GM19468 (cell line): ENCODE measurements around the gene B3GAT3.

Source experiments
- ATAC-seq: cut with Tn5 transposase; IDR thresholded peaks from one replicate; pipeline ENCODE4 v1.9.1; 2021; ENCODE audit warnings: mild to moderate bottlenecking, moderate library complexity, moderate number of reproducible peaks; ENCODE audit not compliant: unreplicated experiment; ENCODE audit errors: extremely low read depth

B3GAT3 gene

DNA sequence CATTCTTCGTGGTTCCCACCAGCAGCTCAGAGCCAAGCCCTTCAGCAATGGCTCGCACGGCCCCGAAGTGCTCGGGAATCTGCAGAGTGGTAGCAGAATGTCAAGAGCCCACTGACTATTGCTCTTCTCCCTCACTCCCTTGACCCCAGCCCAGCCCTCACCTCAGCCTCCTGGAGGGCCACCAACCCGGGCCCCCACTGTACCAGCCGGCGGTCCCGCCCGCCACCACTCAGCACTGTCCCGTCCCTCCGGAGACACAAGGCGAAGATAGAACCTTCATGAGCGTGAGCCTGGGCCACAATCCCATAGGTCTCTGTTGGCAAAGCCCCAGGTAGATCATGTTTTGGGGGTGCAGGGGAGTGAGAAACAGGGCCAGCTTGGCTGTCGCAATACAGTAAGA, 15.9 kb downstream of the B3GAT3 start:
- no peak for ATAC-seq

DNA sequence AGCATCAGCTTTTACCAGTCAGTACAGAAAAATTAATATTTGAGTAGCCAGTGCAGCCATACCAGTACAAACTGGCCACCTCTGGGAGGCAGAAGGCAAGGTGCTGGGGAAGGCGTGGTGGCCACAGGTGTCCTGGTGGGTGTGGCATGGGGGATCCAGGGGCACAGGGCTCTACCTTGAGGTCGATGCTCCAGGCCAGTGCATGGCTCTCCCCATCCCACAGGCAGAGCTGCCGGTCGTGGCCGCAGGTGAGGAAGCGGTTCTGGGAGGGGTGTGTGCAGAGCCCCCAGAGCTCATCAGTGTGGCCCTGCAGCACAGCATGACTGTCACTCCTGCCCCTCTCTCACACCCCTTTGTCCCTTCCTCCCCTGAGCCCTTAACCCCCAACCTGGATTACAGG, 16.3 kb downstream of the B3GAT3 start:
- ATAC-seq: no peak

DNA sequence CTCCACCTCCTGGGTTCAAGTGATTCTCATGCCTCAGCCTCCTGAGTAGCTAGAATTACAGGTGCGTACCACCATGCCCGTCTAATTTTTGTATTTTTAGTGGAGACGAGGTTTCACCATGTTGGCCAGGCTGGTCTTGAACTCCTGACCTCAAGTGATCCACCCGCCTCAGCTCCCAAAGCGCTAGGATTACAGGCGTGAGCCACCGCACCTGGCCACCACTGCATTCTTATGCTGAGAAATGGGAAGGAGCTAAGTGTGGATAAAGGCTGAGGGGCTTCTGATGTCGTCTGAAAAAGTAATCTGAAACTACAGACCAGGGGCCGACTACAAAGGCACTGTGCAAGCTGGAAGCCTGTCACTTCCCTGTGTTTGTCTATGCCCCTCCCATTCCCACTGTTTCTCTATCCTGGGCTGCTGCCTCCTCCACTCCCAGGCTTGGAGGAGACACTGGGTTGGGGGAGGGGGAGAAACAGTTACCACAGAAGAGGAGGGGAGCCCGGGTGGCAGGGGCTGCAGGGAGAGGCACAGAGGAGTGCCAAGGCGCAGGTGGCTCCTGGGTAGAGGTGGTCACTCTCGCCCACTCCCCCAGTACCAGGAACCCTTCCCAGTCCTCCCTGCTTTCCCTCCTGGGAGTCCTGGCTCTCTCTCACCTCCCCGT, 17.2 kb downstream of the B3GAT3 start:
- no peak for ATAC-seq

DNA sequence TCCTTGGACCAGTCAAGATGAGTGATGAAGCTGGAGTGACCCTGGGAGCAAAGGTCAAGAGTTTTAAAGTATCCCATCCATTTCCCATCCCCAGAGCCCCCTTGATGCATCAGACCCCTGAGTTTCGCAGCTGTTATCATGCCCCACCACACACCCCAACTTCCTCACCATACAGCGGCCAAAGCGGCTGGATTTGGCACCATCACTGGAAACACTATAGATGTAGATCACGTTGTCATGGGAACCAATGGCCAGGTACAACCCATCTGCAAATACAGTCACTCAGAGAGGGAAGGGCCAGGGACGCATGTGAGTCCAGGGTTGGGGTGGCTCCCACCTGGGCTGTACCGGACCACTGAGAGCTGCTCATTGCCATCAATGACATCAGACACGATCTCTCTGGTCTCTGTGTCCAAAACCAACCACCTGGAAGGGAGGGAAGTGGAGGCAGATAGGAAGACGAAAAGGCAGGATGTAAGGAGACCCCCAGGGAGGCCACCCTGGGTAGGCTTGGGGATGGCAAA, 17.9 kb downstream of the B3GAT3 start:
- ATAC-seq: no peak

DNA sequence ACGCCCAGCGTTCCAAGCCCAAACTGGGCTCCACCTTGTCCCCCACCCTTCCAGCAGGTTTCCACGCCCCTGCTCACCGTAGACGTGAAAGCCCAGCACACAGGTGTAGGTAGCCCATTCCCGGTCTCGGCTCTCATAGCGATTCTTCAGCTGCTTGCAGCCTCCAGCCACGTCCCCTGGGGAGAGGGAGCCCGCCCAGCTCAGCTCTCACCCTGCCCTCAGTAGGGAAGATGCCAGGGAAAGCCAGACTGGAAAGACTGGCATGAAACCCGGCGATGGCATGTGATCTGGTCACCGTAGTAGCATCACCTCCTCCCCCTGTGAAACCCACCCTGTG, 18.7 kb downstream of the B3GAT3 start:
- no peak for ATAC-seq

DNA sequence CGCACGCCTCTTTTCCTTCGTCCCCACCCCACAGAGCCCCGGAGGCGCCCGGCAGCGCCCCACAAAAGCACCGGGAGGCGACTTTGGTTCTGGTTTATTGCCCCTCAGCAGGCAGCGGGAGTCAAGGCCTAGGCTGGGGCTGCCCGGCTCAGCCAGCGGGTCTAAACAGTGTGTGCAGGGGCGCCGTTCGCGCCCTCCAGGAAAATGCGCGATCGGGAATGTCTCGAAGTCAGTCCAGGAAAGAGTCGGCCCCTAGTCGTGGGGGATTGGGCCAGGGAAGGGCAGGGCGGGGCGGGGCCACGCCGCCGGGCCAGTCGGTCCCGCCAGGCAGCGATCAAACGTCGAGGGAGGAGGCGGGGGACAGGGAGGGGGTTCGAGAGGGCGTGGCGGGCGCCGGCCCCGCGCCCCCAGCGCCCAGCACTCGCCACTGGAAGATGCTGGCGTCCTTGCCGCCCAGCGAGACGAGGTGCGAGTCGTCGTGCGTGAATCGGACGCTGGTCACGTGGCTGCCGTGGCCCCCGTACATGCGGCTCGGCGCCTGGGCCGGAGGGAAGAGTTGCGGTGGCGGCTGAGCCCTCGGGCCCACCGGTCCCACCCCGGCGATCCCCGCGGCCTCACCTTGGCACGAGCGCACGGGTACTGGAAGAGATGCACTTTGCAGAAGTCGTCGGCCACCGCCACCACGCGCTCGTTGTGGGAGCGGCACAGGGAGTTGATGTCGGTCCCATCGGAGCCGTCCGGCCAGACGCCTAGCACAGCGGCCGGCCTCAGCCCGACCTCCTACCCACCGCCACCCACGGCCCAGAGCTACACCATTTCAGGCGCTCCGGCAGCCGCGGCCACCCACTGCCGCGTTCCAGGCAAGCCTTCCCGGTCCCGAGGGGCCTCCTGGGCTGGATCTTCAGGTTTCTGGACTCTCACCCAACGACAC, 19.4 kb downstream of the B3GAT3 start:
- ATAC-seq: no peak

DNA sequence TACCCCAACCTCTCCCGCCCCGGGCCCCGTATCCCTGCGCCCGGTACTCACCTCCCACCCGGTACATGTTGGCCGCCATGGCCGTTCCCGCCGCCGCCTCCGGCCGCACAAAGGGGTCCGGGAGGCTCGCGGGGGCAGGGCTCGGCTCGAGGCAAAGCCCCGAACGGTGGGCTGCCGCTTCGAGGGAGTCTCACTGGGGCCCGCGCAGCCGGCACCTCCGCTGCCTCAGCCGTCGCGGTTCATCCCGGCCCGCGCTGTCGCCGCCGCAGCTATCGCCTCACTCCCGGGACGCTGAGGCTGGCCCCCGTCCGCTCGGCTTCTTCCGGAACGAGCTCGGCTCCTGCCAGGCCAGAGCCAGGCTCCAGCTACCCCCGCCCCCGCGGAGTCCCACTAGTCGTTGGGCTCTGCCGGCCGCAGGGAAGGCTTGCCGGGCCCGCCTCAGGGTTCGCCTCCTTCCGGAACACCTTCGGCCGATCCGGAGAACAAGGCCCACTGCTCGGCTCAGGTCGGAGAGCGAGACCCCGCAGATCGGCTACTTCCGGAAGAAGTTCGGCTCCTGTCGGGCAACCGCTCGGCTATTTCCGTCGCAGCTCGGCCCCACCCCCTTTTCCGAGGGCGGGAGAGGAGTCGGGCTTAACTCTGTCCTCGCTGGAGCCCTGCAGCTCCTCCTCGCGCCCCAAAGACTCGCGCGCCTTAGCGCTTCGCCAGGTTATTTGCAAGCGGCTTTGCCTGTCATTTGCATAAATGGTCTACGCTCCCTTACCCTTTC, 20.2 kb downstream of the B3GAT3 start, which contains the start of gene MTA2:
MTA2 (minus strand) TSS at position 494 of the 769 bp plus-strand sequence; CDS start at position 79, 415 bp downstream.
- peak; percentile 51 for ATAC-seq

DNA sequence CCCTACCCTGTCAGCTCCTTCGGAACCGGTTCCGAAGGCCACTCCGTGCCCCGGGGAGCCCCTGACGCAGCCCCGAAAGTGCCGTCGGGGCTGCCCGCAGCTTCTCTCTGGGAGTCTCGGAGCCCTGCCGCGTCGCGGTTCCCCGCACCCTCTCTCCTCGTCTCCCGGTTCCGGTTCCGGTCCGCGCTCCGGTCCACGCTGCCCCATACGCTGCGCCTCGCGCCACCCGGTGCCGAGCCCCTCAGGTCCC, 20.7 kb downstream of the B3GAT3 start:
- ATAC-seq: no peak

DNA sequence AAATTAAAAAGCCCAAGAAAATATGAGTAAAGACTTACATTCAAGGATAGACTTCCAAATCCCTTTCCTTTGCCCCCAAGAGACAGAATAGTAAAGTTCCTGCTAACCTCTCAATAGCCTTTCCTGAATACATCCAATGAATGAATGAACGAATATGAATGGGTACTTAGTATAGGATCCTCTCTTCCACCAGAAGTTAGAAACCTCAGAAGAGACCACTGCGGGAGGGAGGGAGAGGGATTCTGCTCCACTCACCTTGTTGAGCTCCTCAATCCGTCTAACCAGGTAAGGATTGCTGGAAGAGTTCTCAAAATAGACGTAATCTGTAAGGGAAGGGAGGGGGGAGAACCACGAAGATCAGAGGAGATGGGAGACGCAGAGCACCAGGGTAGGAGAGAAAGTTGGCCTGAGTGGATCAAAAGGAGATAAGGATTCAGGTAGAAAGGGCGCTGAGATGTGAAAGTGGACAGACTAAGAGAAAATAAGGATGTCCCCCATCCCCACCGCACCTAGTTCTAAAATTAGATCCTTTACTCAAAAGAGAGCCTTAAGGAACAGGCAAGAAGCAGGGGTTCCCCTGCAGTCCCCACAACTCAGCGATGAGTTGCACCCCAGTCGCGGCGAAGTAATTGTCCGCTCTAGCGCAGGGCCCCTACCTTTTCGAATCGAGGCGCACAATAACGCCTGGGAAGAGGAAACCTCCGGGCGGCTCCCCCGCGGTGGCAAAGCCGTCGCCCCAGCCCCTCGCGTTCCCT, 21.2 kb downstream of the B3GAT3 start:
- ATAC-seq: no peak

DNA sequence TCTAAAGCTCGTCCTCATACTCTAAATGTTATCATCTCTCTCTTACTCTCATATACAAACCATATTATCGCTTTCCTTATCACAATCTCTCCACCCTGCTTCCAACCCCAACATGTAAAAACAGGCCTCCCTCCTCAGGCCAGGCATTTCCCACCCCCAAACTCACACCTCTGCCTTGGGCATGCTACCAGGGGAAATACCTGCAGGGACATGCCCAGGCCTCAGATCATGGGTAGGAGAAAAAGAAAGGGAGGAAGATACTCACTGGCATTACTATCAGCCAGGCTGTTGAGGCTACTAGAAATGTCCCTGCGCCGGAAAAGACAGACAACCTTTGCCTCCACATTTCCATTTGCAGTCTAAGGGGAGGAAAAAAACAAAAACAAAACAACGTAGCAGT, 21.9 kb downstream of the B3GAT3 start:
- no peak for ATAC-seq

DNA sequence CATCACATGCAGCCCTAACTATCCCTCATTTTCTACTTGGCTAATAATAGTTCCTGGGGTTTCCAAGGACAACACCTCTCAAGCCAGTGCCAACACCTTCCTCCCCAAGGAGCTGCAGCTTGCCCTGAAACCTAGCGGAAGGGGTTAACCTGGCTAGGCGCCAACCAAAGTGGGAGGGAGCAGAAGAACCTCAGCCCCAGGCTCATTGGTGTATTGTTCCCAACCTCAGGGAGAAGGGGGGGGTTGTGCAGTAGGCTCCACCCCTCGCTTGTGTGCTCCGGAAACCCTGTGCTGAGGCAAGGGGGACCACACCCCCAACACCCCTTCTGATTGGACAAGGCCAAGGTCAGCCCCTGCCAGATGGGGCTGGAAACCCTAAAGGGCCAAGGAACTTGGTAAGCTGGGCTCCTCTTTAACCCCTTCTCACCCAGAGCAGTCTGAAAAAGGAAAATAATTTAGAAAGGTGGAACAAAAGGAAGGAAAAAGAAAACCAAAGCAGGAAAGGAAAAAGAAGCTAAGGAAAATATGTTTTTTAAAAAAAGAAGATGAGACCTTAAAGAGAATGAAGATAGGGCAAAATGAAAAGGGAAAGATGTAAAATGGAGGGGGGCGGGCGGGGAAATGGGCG, 22.6 kb downstream of the B3GAT3 start:
- no peak for ATAC-seq

DNA sequence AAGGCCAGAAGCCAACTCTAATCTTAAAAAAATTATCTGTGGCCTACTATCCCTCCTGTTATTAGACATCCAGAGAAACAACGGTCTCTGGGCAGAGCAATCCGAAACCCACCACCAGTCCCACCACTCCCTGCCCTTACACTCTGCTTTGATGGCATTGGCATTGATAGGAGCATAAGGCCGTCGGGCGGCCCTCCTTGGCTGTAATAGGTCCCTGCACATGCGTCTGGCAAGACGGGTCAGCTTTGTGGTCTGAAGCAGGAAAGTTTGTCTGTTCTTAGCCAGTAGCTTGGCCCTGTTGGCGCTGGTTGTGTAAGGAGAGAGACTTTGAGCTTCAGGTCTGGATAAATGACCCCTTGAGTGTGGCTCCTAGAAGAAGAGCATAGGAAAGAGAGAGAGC, 26.7 kb downstream of the B3GAT3 start:
- no peak for ATAC-seq

DNA sequence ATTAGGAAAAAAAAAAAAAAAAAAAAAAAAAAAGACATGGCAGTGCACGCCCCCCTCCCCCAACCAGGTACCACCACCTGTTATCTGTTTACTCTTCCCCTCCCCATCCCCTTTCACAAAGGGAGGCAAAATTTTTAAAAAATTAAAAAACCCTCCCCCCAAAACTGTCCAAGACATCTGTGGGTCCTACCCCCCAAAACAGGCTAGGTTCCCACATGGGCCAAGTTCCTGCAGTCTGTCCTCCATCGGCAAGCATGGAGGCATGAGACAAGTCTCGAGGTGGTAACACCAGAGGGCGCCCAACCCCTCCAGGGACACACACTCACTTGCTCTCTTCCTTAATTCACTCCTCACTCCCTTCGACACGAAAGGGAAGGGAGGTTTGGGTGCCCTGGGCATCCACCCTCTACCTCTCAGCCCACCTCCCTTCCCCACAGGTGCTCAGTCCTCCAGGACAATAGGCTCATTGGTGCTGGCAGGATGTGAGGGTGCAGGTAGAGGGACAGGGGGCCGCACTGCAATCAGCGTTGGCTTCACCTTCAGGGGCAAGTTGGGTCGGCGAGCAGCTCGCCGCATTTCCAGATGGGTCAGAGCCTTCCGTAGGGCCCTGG, 28.2 kb downstream of the B3GAT3 start:
- ATAC-seq: no peak

DNA sequence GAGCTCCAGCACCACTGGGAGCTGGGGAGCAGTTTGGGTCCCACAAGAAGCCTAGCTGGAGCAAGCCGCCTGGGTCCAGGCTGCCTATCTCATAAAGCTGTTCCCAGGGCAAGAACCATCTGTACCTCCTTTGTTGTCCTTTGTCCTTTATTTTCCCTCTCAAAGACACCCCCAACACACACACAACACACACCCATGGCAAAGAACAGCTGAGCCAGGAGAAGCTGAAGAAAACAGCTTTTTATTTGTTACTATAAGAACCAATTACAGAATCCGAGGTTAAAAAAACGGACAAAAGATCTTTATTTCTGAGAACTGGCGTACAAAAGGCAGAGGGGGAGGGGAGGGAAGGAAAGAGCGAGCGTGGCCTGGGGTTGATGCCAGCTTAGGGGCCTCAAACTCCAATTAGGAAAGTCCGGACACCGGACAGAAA, 28.8 kb downstream of the B3GAT3 start:
- no peak for ATAC-seq

DNA sequence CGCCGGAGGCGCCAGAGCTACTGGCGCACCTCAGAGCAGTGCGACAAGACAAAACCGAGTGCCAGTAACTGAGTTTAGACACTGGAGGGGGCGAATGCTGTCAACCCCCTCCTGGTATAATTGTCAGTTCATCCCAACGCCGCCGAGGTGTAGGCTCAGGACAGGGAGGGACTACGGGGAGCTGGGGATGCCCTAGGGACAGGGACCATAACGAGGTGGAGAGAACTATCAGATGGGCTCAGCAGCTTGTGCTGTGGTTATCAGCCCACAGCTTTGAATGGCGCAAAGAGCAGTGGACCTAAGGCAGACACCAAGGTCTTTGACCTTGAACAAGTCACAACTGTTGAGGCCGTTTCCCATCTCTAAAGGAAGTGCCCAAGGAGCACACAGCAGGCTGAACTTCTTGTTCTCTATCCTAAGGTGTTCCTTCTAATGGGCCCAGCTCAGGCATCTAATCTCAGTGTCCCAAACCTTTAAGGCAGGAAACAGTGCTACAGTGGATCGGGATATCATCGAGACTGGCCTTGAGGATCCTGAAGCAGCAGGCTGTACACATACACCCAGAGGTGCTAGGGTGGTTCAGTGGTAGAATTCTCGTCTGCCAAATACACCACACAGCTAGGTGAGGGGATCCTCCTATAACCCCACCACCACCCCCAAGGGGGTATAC, 29.5 kb downstream of the B3GAT3 start:
- ATAC-seq: no peak

DNA sequence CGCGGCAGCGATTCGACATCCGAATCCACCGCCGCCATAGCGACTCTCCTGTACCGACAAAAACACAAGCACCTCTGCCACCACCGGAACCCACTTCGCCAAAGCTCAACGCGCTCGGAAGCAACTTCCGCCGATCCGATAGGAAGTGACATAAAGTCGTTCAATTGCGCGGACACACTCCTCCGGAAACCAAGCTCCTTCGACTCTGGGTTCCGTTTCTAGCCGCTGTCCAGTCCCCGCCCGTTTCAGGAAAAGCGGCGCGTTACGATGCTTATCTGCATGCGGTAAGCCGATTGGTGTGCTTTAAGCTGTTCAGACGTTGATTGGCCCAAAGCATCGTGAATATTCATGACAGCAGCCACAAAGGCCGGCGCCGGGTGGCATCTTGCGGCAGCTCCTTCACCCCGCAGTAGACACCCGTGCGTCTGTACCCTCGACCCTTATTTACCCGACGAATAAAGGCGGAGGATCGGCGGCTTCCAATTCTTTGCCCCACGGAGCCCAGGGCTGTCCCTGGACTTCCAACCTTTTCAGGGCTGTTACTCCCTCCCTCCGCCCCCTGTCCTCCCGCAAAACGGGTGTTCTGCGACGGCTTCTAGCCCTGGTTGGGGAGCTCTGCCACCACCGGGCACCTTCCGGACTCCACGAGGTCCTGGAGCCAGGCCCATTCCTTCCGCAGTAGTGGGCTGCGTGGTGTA, 30.2 kb downstream of the B3GAT3 start, which contains the start of gene TUT1:
TUT1 (minus strand) TSS at position 76 of the 698 bp plus-strand sequence; CDS start at position 38, 38 bp downstream.
- ATAC-seq: peak; percentile 83

DNA sequence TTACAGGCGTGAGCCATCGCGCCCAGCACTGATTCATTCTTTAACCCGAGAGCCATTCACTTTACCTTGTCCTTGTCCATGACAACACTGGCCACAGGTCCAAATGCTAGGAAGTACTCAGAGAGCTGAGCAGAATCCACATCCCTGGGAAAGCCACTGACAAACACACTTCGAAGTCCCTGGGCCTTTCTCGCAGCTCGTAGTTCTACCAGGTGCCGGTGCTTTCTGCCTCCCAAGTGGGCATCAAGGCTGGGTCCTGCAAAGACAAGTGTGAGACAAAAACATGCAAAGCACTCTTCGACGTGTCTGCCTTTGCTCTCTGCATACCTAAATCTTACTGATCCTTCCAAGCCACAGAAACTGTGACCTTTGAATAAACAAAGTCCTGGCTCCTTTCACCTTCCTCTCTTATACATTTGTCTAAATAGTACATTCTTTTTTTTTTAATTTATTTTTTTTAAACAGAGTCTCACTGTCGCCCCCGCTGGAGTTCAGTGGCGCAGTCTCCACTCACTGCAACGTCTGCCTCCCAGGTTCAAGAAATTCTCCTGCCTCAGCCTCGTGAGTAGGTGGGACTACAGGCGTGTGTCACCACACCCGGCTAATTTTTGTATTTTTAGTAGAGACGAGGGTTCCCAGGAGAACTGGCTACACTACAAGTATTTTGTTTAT, 32.7 kb downstream of the B3GAT3 start:
- ATAC-seq: no peak
